HepG2 (cell line): ENCODE measurements around the gene DIAPH3. TPM values are rescaled to one million over a fixed set of nuclear protein-coding genes. Genes with fewer than 3 reads are reported as not detected.
A peak's percentile ranks its signal among the peaks of the same experiment; 100 is the strongest.

Source experiments
- ATAC-seq: fragments of 200-7000 bp; cut with Tn5 transposase; 3 replicates; pipeline ENCODE4 v1.9.1; 2020; ENCODE audit warnings: mild to moderate bottlenecking, moderate library complexity
- BruUV-seq: library from RNA; stranded (reverse); fragments of 400-500 nt; replicated peaks from 2 replicates; lab custom pipeline; 2021; lab: Mats Ljungman, UMichigan
- CTCF ChIA-PET: fragments of 300-600 bp; formaldehyde crosslinking; extraction: SDS; loops from one replicate; lab custom pipeline; 2021; ENCODE audit warnings: low total read pairs, inconsistent platforms, low intra/inter-chr PET ratio; lab: Yijun Ruan, JAX
- POLR2A ChIA-PET: fragments of 350-600 bp; sonication (Branson Sonifier 250); formaldehyde crosslinking; loops from one replicate; lab custom pipeline; 2020; ENCODE audit warnings: antibody characterized with exemption, inconsistent platforms; lab: Yijun Ruan, JAX
- DNase-seq: peaks from one replicate; pipeline ENCODE4 v3.0.0-alpha.2; 2015; ENCODE audit warnings: low spot score
- FAIRE-seq: peaks from 3 replicates; lab custom pipeline; 2011; peaks lifted over from hg19 to GRCh38; lab: Jason Lieb, UNC
- H2AFZ ChIP-seq: one replicate; pipeline ENCODE4 v1.6.1; 2011; ENCODE audit warnings: low read length, inconsistent platforms
- H3K27ac ChIP-seq: fragments of 300-600 bp; 3 replicates; pipeline ENCODE4 v1.8.0; 2011; ENCODE audit warnings: mixed run types, mild to moderate bottlenecking, mixed read lengths, low read length, inconsistent platforms; ENCODE audit not compliant: insufficient read depth; ENCODE audit errors: extremely low read length
- H3K27me3 ChIP-seq, 2 experiments: fragments of 200-600 bp in 1 of 2; 2 replicates in 1 of 2; 3 replicates in 1 of 2; pipeline versions ENCODE4 v1.6.0 to v1.8.0; 2011; ENCODE audit warnings: low read length in 2 of 2, mild to moderate bottlenecking in 2 of 2, moderate library complexity in 2 of 2, inconsistent platforms in 1 of 2; ENCODE audit not compliant: insufficient read depth in 2 of 2, control insufficient read depth in 1 of 2
- H3K36me3 ChIP-seq, 2 experiments: fragments of 200-600 bp in 1 of 2; replicated peaks in 1 of 2; 2 replicates in 1 of 2; 3 replicates in 1 of 2; pipeline versions ENCODE4 v1.5.1 to v1.8.0; 2011; ENCODE audit warnings: low read length in 2 of 2, inconsistent platforms in 1 of 2; ENCODE audit not compliant: insufficient read depth in 2 of 2, control insufficient read depth in 1 of 2
- H3K4me1 ChIP-seq: 2 replicates; pipeline ENCODE4 v1.5.1; 2012; ENCODE audit warnings: low read length, inconsistent platforms; ENCODE audit not compliant: insufficient read depth
- H3K4me2 ChIP-seq: 2 replicates; pipeline ENCODE4 v1.6.0; 2011; ENCODE audit warnings: low read depth, low read length, inconsistent platforms
- H3K4me3 ChIP-seq, 3 experiments: fragments of 200-600 bp in 1 of 3; sonication (generic), shearing (Covaris generic) in 1 of 3; replicated peaks in 1 of 3; 2 replicates each; pipeline ENCODE4 v1.5.1; 2011 to 2016; ENCODE audit warnings: low read length in 3 of 3, inconsistent platforms in 2 of 3, low read depth in 2 of 3, mild to moderate bottlenecking in 2 of 3, control low read depth in 1 of 3, mixed read lengths in 1 of 3; ENCODE audit not compliant: insufficient read depth in 1 of 3
- H3K79me2 ChIP-seq: one replicate; pipeline ENCODE4 v1.6.1; 2011; ENCODE audit warnings: low read length, inconsistent platforms; ENCODE audit not compliant: insufficient read depth
- H3K9ac ChIP-seq: 2 replicates; pipeline ENCODE4 v1.6.0; 2011; ENCODE audit warnings: mild to moderate bottlenecking, low read depth, low read length, inconsistent platforms; ENCODE audit not compliant: insufficient read depth
- H3K9me3 ChIP-seq: 2 replicates; pipeline ENCODE4 v1.5.1; 2012; ENCODE audit warnings: mild to moderate bottlenecking, low read length
- H4K20me1 ChIP-seq: 2 replicates; pipeline ENCODE4 v1.6.0; 2011; ENCODE audit warnings: inconsistent platforms, mild to moderate bottlenecking, low read length, moderate library complexity; ENCODE audit not compliant: insufficient read depth
- ATF5 ChIP-seq: sonication (generic); formaldehyde crosslinking; IDR thresholded peaks from 2 replicates; pipeline ENCODE4 v1.4.0; 2020; ENCODE audit warnings: mild to moderate bottlenecking, low read depth, missing genetic modification reagents
- ATRX ChIP-seq: sonication (generic); formaldehyde crosslinking; IDR thresholded peaks from 2 replicates; pipeline ENCODE4 v1.4.0; 2020; ENCODE audit warnings: missing genetic modification reagents, borderline replicate concordance
- FOXP1 ChIP-seq, 2 experiments: fragments of 450-650 bp in 1 of 2; IDR thresholded peaks; 2 replicates each; pipeline ENCODE4 v1.6.1; 2017 to 2018; ENCODE audit warnings: antibody characterized with exemption in 1 of 2
- FOXP4 ChIP-seq: sonication (generic); formaldehyde crosslinking; IDR thresholded peaks from 2 replicates; pipeline ENCODE4 v1.4.0; 2020; ENCODE audit warnings: missing genetic modification reagents
- GATAD2A ChIP-seq: IDR thresholded peaks from 2 replicates; pipeline ENCODE4 v1.6.1; 2016
- KAT2B ChIP-seq: fragments of 150-350 bp; IDR thresholded peaks from 2 replicates; pipeline ENCODE4 v1.6.1; 2014; ENCODE audit warnings: low read depth, low read length, borderline replicate concordance
- MTF1 ChIP-seq: sonication (generic); formaldehyde crosslinking; IDR thresholded peaks from 2 replicates; pipeline ENCODE4 v1.5.0; 2020; ENCODE audit warnings: missing genetic modification reagents
- NFE2L1 ChIP-seq: sonication (generic); formaldehyde crosslinking; IDR thresholded peaks from 2 replicates; pipeline ENCODE4 v1.4.0; 2020; ENCODE audit warnings: missing genetic modification reagents, mild to moderate bottlenecking, borderline replicate concordance
- POLR2AphosphoS2 ChIP-seq: IDR thresholded peaks from 2 replicates; pipeline ENCODE4 v1.6.1; 2011; ENCODE audit warnings: low read depth, low read length, improper control_type of control experiment
- RBM22 ChIP-seq: fragments of 200-400 bp; formaldehyde crosslinking; optimal IDR thresholded peaks from 2 replicates; pipeline ENCODE3; 2017; ENCODE audit warnings: mild to moderate bottlenecking, low read length, moderate library complexity
- SAFB2 ChIP-seq: sonication (generic); formaldehyde crosslinking; IDR thresholded peaks from 2 replicates; pipeline ENCODE4 v1.5.1; 2020; ENCODE audit warnings: missing genetic modification reagents, low read depth, mild to moderate bottlenecking, borderline replicate concordance
- SOX6 ChIP-seq, 2 experiments: fragments of 450-650 bp in 1 of 2; sonication (generic) in 1 of 2; formaldehyde crosslinking in 1 of 2; IDR thresholded peaks; 2 replicates each; pipeline versions ENCODE4 v1.4.0 to v1.6.1; 2017 to 2020; ENCODE audit warnings: antibody characterized with exemption in 1 of 2, mild to moderate bottlenecking in 1 of 2, missing genetic modification reagents in 1 of 2
- YEATS2 ChIP-seq: sonication (generic); formaldehyde crosslinking; IDR thresholded peaks from 2 replicates; pipeline ENCODE4 v1.4.0; 2020; ENCODE audit warnings: missing genetic modification reagents, borderline replicate concordance
- ZHX1 ChIP-seq: sonication (generic); formaldehyde crosslinking; IDR thresholded peaks from 2 replicates; pipeline ENCODE4 v1.8.1; 2022; ENCODE audit warnings: low read depth, mild to moderate bottlenecking, missing genetic modification reagents
- ZMYM3 ChIP-seq: sonication (generic); formaldehyde crosslinking; IDR thresholded peaks from 2 replicates; pipeline ENCODE4 v1.5.1; 2020; ENCODE audit warnings: mild to moderate bottlenecking, missing genetic modification reagents
- ZNF383 ChIP-seq: sonication (generic); formaldehyde crosslinking; IDR thresholded peaks from 2 replicates; pipeline ENCODE4 v1.4.0; 2020; ENCODE audit warnings: missing genetic modification reagents, mild to moderate bottlenecking, borderline replicate concordance
- ZNF563 ChIP-seq: sonication (generic); formaldehyde crosslinking; IDR thresholded peaks from 2 replicates; pipeline ENCODE4 v1.8.0; 2022; ENCODE audit warnings: mild to moderate bottlenecking, moderate library complexity, missing genetic modification reagents
- ZNF644 ChIP-seq: IDR thresholded peaks from 2 replicates; pipeline ENCODE4 v1.6.1; 2016; ENCODE audit warnings: low read depth
- ZNF790 ChIP-seq: sonication (generic); formaldehyde crosslinking; IDR thresholded peaks from 2 replicates; pipeline ENCODE4 v1.8.0; 2022; ENCODE audit warnings: missing genetic modification reagents, mild to moderate bottlenecking, borderline replicate concordance
- WGBS: methylation state at CpG from one replicate; pipeline ENCODE4 v1.1.6; 2017; ENCODE audit warnings: low lambda C conversion rate; 5-methylcytosine and 5-hydroxymethylcytosine counted together
- in situ Hi-C: cut with HindIII; loops from 2 replicates; pipeline ENCODE4 v1.10.0; 2017; ENCODE audit warnings: low pct_unique_long_range_greater_than_20kb; ENCODE audit not compliant: extremely low pct_ligation_motif_present
- intact Hi-C: fragments of 100-400 bp; cut with micrococcal nuclease; formaldehyde crosslinking; loops from one replicate; pipeline ENCODE4 v1.10.0; 2022; ENCODE audit not compliant: unreplicated experiment
- polyA plus RNA-seq, 8 experiments: library from polyadenylated mRNA; depleted of rRNA in 3 of 8; stranded (reverse) in 7 of 8; unstranded in 1 of 8; fragments of >200 nt; fragmentation: Illumina TruSeq in 4 of 8; extraction: Trizol in 4 of 8; gene quantifications; 2 replicates each; pipeline versions ENCODE4 v1.2.1 to v1.2.3, GENCODE V29; 2011 to 2016; ENCODE audit warnings: low read depth in 4 of 8, missing spikeins in 1 of 8, mixed read lengths in 1 of 8; ENCODE audit not compliant: insufficient read depth in 1 of 8
- total RNA-seq, 5 experiments: library from RNA; depleted of rRNA; stranded (reverse); fragments of >200 nt; fragmentation: Illumina TruSeq; extraction: Trizol; gene quantifications; 2 replicates each; pipeline ENCODE4 v1.2.3, GENCODE V29; 2016; ENCODE audit warnings: low read depth in 1 of 5

The DIAPH3 gene
- total and polyA plus RNA-seq, 2 of the 13 experiments (the other 11 are each of a cell fraction or from before 2014, with no cell fraction given): 4.0 to 9.3 TPM

GRCh38 chr13:59684105-59684504, 479.6 kb downstream of the DIAPH3 start:
- ChIA-PET CTCF (no interaction called here), POLR2A (no interaction called here)
- FAIRE-seq: no peak
- Histone ChIP-seq H3K36me3 (no peaks in the 10 kb centered on the region), H3K4me1 (peaks cover 14% of the 10 kb centered on the region), H3K27ac (no peak overlapping the region), H3K27me3 (no peaks in the 10 kb centered on the region), H3K4me2 (no peak overlapping the region), H3K9me3 (no peaks in the 10 kb centered on the region), H2AFZ (no peak overlapping the region), H4K20me1 (no peaks in the 10 kb centered on the region), H3K79me2 (no peaks in the 10 kb centered on the region), H3K9ac (no peak overlapping the region), H3K4me3 (no peak overlapping the region)
- peak; percentile 83 for ATAC-seq
- in situ Hi-C loops: loop anchor here (10.0 kb wide), 2 partner anchors 91 to 221 kb away; no protein-coding TSS in a partner anchor
- intact Hi-C loops: loop anchor here (5.0 kb wide), 1 partner anchor 748 kb away; no protein-coding TSS in a partner anchor
- no TSS peak for BruUV-seq
- WGBS: 39% methylated on average over 5 of the region's 5 CpGs
- no peak for DNase-seq
- TF ChIP-seq ZMYM3 (CRISPR knock-in tag) (no peak), SAFB2 (CRISPR knock-in tag) (no peak), YEATS2 (no peak), FOXP4 (CRISPR knock-in tag) (peak; percentile 66; the same call in 1 of the 2 replicates), ZNF644 (no peak), KAT2B (peak; percentile 80), ZHX1 (CRISPR knock-in tag) (no peak), GATAD2A (peak; percentile 42; the same call in 1 of the 2 replicates), MTF1 (no peak), RBM22 (no peak), POLR2AphosphoS2 (no peak), ZNF383 (CRISPR knock-in tag) (no peak), ATF5 (CRISPR knock-in tag) (no peak), FOXP1 (IDR thresholded peaks at IDR 0.05) (no peak), FOXP1 (CRISPR knock-in tag; IDR thresholded peaks at IDR 0.05) (peak; percentile 83), ATRX (CRISPR knock-in tag) (no peak), SOX6 (IDR thresholded peaks at IDR 0.05) (no peak), SOX6 (CRISPR knock-in tag; IDR thresholded peaks at IDR 0.05) (peak; percentile 50; the same call in 1 of the 2 replicates), NFE2L1 (CRISPR knock-in tag) (no peak), ZNF790 (CRISPR knock-in tag) (no peak), ZNF563 (CRISPR knock-in tag) (no peak)
